Choroid plexus epithelial cell (primary cell): Measurements from ENCODE around the gene TIAM2.

Experiments used
- DNase-seq: peaks from one replicate; pipeline ENCODE4 v3.0.0-alpha.2; 2010; ENCODE audit warnings: low read depth
- H3K4me3 ChIP-seq: 2 replicates; pipeline ENCODE4 v1.5.1; 2011; ENCODE audit warnings: low read depth, mild to moderate bottlenecking, control low read depth, low read length, moderate library complexity
- CTCF ChIP-seq: conservative IDR thresholded peaks from 2 replicates; pipeline ENCODE4 v1.5.1; 2011; ENCODE audit warnings: low read depth, mild to moderate bottlenecking, control low read depth, inconsistent platforms, low read length, moderate library complexity

TIAM2 gene

DNA sequence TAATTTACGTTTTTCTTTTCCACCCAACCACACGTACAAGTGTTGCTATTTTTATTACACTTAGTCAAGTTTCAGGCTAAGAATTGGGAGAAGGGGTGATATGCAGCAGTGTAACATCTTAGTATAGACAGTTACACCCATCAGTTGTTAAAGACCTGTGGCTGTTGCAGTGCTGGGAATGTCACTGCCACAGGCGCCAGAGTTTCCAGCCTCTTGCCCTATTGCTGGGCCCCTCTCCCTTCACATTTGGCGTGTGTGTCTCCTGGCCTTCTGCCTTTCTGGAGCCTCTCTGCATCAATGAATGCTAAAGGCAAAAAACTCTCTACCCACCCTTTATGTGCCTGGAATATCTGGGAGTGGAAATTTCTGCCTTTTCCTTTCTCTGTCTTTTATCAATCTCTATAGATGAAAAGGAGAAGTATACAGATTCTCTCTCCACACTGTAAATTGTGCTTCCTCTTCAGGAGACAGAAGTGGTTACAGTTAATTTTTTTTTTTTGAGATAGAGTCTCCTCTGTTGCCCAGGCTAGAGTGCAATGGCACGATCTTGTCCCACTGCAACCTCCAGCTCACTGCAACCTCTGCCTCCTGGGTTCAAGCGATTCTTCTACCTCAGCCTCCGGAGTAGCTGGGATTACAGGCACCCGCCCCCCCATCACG, 73.0 kb downstream of the TIAM2 start:
- TF ChIP-seq CTCF: no peak
- DNase-seq: no peak
- H3K4me3 ChIP-seq: no peak overlapping the region

DNA sequence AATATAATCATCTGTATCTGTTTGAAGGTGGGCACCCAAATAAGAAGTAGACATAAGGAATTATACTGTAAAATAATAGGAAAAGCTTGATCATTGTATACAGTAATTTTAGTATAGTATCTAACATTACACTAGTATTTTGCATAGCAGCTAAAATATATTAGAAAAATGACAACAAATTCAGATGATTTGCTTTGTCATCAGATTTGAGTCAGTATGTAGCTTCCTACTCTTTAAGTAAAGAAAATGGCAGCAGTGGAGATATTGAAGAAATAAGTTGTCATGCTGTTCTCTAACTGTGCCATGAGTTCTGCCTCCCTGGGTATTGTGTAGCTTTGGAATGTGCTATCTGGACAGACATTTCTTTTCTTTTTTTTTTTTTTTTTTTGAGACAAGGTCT, 74.4 kb downstream of the TIAM2 start:
- no peak for TF ChIP-seq CTCF
- H3K4me3 ChIP-seq: no peak overlapping the region
- no peak for DNase-seq

DNA sequence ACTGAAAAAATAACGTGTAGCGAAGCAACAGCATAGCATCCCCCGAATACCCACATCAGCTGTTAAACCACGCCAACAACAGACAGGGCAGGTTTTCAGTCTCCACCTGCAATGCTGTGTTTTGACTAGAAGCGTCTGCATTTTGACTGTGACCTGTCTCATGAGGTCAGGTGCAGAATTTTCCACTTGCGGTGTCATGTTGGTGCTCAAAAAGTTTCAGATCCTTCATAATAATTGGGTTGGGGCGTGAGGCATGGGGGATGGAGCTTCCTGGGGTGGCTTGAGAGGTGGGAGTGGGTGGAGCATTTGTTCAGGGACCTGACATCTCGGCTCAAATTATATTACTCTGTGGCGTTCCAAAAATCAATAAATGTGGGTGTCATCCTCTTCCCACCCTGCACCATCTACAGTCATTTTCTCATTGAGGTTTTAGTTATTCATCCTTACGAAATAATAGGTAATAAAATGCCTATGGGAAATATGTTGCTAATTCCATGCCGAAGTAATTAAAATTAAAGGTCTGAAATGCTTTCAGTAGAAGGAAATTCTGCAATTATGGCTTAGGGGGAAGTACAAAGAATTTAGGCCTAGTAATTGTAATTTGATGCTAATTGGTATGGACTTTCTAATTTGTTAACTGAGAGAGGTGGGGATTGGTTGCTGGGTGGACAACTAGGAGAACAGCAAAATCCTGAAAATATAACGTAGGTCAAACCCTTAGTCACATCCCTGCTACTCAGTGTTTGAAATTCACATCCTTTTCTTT, 81.0 kb downstream of the TIAM2 start:
- H3K4me3 ChIP-seq: no peak overlapping the region
- no peak for DNase-seq
- no peak for TF ChIP-seq CTCF

DNA sequence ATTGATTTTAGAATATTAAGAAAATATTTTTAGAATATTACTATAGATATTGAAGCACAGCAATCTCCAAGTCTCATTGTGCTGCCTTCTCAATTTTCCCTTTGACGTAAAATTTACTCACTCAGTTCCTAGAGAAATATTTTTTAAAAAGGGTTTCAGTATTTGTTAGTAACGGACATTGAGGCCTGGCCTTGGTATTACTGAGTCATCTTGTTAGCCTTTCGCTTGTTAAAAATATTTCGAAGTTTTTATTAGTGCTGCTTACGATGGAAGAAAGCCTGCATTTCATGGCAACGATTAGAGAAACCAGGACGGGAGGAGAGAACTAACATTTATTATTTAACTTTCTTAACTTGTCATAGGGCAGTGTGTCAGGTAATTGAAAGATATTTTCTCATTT, 82.2 kb downstream of the TIAM2 start:
- TF ChIP-seq CTCF: no peak
- H3K4me3 ChIP-seq: no peak overlapping the region
- DNase-seq: no peak

- DNase-seq: no peak
- no peak overlapping the region for H3K4me3 ChIP-seq
- TF ChIP-seq CTCF: no peak
These were observed 82.7 kb downstream of the TIAM2 start for GRCh38 chr6:155077784-155078183.

DNA sequence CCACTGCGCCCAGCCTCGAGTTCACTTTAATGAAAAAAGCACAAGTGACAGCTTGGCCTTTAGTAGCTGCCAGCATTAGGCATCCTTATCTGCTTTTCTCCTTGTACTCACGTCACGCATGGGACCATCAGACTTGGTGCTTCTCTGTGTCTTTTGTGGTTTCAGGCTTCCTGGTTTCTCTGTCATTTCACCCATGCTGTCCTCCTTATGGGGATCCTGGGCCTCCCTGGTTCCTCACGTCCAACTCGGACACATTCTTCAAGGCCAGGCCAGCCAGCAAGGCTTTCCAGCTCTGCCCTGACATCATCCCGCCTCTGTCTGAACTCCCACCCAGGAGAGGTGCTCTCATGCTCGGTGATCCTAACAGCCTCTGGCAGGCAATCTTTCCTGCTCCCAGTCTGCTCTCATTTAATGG, 83.2 kb downstream of the TIAM2 start:
- TF ChIP-seq CTCF: no peak
- no peak for DNase-seq
- no peak overlapping the region for H3K4me3 ChIP-seq
